ENCODE data around the gene CHTF8.

CHTF8 gene

GRCh38 chr16:69112285-69113129 lies 19.9 kb downstream of the CHTF8 start:
- DNase-seq (ENCODE audit: low read depth) = no peak

- no peak for DNase-seq (ENCODE audit: low read depth)
Observed at GRCh38 chr16:69111876-69112230, 20.5 kb downstream of the CHTF8 start.

- no peak for DNase-seq (ENCODE audit: low read depth)
Observed at GRCh38 chr16:69111216-69111875, 21.0 kb downstream of the CHTF8 start.

GRCh38 chr16:69110406-69110805 lies 22.0 kb downstream of the CHTF8 start:
- no peak for DNase-seq (ENCODE audit: low read depth)

- DNase-seq (ENCODE audit: low read depth) = no peak
Observed at GRCh38 chr16:69109486-69110270, 22.7 kb downstream of the CHTF8 start.

- DNase-seq (ENCODE audit: low read depth) = no peak
Observed at GRCh38 chr16:69108905-69109252, 23.5 kb downstream of the CHTF8 start.

GRCh38 chr16:69108064-69108904 lies 24.1 kb downstream of the CHTF8 start:
- no peak for DNase-seq (ENCODE audit: low read depth)

- no peak for DNase-seq (ENCODE audit: low read depth)
Observed at GRCh38 chr16:69107316-69107962, 24.9 kb downstream of the CHTF8 start.

- DNase-seq (ENCODE audit: low read depth) = no peak
Observed at GRCh38 chr16:69106491-69107315, 25.7 kb downstream of the CHTF8 start.

- DNase-seq (ENCODE audit: low read depth) = no peak
Observed at GRCh38 chr16:69105501-69106361, 26.7 kb downstream of the CHTF8 start, which contains the start of gene HAS3. Gene HAS3, plus strand, starts transcription at chr16:69105653. Its CDS starts 3,743 bp downstream, at chr16:69109396.

GRCh38 chr16:69100071-69100691 lies 32.2 kb downstream of the CHTF8 start:
- DNase-seq (ENCODE audit: low read depth) = no peak

- no peak for DNase-seq (ENCODE audit: low read depth)
Observed at GRCh38 chr16:69095193-69095592, 37.2 kb downstream of the CHTF8 start.

- DNase-seq (ENCODE audit: low read depth) = no peak
Observed at GRCh38 chr16:69094501-69094900, 37.9 kb downstream of the CHTF8 start.

- no peak for DNase-seq (ENCODE audit: low read depth)
Observed at GRCh38 chr16:69093974-69094373, 38.4 kb downstream of the CHTF8 start.

GRCh38 chr16:69089091-69089910 lies 43.1 kb downstream of the CHTF8 start:
- no peak for DNase-seq (ENCODE audit: low read depth)

- DNase-seq (ENCODE audit: low read depth) = no peak
Observed at GRCh38 chr16:69088684-69089083, 43.7 kb downstream of the CHTF8 start.

GRCh38 chr16:69087161-69087581 lies 45.2 kb downstream of the CHTF8 start:
- DNase-seq (ENCODE audit: low read depth) = no peak

All from HS-5 (cell line).